GM19193 (cell line): Measurements from ENCODE around the gene FILIP1L.

ENCODE experiments used
- POLR2A ChIP-seq: IDR thresholded peaks from 4 replicates; pipeline ENCODE4 v1.6.1; 2011; ENCODE audit not compliant: insufficient read depth, insufficient read length; ENCODE audit errors: extremely low read depth

Gene FILIP1L

GRCh38 chr3:100108464-100109079, 5.7 kb downstream of the FILIP1L start:
- TF ChIP-seq POLR2A = no peak

GRCh38 chr3:100107221-100107814, 7.0 kb downstream of the FILIP1L start:
- no peak for TF ChIP-seq POLR2A

- TF ChIP-seq POLR2A = no peak
Observed at GRCh38 chr3:100106531-100107141, 7.7 kb downstream of the FILIP1L start.

- no peak for TF ChIP-seq POLR2A
Observed at GRCh38 chr3:100106094-100106493, 8.2 kb downstream of the FILIP1L start.

- TF ChIP-seq POLR2A = no peak
Observed at GRCh38 chr3:100105501-100105900, 8.8 kb downstream of the FILIP1L start.

GRCh38 chr3:100104817-100105413, 9.4 kb downstream of the FILIP1L start:
- no peak for TF ChIP-seq POLR2A

- no peak for TF ChIP-seq POLR2A
Observed at GRCh38 chr3:100104442-100104798, 9.9 kb downstream of the FILIP1L start.

- TF ChIP-seq POLR2A = peak; percentile 32
Observed at GRCh38 chr3:100103558-100104441, 10.5 kb downstream of the FILIP1L start.

- no peak for TF ChIP-seq POLR2A
Observed at GRCh38 chr3:100102757-100103156, 11.5 kb downstream of the FILIP1L start.

GRCh38 chr3:100100425-100100824, 13.9 kb downstream of the FILIP1L start:
- TF ChIP-seq POLR2A = no peak

- TF ChIP-seq POLR2A = no peak
Observed at GRCh38 chr3:100099621-100100020, 14.7 kb downstream of the FILIP1L start.

- no peak for TF ChIP-seq POLR2A
Observed at GRCh38 chr3:100098784-100099070, 15.6 kb downstream of the FILIP1L start.

GRCh38 chr3:100097919-100098783, 16.1 kb downstream of the FILIP1L start:
- TF ChIP-seq POLR2A = no peak

- no peak for TF ChIP-seq POLR2A
Observed at GRCh38 chr3:100096866-100097265, 17.4 kb downstream of the FILIP1L start.

- no peak for TF ChIP-seq POLR2A
Observed at GRCh38 chr3:100093831-100094230, 20.5 kb downstream of the FILIP1L start.

GRCh38 chr3:100090669-100091005, 23.7 kb downstream of the FILIP1L start:
- no peak for TF ChIP-seq POLR2A
